GM21367 (cell line): ENCODE measurements around the gene KRT31.
"Not testable (repeated sequence)": the region's sequence is repeated elsewhere in the genome, so short reads cannot be mapped to it uniquely, and the experiment has no call there.

ENCODE experiments used
- ATAC-seq: cut with Tn5 transposase; IDR thresholded peaks from one replicate; pipeline ENCODE4 v1.9.1; 2021; ENCODE audit not compliant: unreplicated experiment

The KRT31 gene

DNA sequence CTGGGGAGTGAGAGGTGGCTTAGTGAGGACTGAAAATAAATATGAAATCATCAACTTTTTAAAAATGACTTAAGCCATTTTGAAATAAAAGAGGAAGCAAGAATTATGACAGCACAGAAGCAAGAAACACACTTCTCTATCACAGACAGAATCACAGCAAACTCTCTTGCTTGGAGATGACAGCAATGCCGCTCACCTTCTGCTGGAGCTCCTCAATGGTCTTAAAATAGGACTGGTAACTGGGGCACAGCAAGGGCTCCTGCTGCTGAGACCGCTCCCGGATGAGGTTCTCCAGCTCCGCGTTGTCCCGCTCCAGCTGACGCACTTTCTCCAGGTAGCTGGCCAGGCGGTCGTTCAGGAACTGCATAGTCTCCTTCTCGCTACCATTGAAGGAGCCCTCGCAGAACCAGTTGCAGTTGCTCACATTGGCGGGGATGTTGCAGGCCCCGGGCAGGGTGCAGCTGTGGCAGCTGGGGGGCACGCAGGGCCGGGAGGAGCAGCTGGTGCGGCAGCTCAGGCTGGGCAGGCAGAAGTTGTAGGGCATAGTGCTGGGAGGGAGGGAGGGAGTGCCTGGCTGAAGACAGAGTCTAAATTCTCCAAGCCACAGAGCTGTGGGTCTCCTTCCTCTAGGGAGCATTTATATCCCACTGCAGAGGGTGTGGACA, at the start of gene KRT31:
Gene KRT31 (minus strand): TSS at position 613 of the 665 bp plus-strand sequence. CDS start 69 bp downstream, at position 544.
- ATAC-seq: no peak

DNA sequence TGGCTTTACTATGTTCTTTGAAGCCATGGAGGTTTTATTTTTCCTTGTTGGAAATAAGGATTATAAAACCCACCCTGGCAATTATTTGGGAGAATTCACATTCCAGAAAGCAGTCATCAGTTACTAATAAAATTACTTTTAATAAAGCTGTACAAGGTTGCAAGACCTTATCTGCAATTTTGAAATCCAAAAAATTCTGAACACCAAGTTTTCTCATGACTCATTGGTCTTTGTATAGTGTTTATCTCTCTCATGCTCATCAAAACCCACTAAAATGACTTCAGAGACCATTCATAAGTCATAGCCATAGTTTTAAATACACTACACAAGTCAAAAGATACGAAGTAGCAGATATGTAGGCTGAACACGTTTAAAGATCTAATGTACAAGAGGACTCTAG, 49.4 kb upstream of the KRT31 start:
- ATAC-seq: no peak

DNA sequence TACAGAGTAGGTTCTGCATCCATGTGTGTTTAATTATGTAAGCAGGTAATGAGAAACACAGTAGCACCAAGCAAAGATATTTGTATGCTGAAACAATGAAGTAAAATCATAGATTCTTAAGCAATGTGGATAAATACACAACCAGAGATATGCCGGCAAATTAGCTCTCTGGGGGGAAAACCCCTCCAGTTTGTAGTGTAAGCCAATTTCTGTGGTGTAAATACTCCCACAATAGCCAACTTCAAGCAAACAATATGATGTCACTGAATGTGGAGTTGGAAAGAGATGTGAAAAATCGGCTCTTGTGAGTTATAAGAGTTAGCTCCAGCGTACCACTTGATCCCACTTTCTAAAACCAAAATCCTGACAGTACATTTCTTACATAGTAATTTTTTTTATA, 47.2 kb upstream of the KRT31 start:
- no peak for ATAC-seq

DNA sequence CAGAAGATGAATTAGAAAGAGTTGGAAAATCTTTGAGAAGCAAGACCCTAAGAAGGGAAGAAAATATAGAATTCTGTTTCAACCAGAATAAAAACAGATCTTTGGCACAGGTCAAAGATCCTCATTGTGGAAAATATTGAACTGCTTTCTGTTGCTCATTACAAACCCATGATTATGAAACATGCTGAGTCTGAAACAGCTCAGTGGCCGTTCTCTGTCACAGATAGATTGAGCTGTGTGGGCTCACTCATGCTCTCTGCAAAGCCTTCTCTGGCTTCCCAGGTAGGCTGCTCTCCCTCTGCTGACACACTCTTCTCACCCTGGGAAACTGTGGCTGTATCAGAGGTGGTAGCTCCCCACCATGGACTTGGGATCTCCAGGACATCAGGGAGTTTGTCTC, 46.8 kb upstream of the KRT31 start:
- ATAC-seq: no peak

DNA sequence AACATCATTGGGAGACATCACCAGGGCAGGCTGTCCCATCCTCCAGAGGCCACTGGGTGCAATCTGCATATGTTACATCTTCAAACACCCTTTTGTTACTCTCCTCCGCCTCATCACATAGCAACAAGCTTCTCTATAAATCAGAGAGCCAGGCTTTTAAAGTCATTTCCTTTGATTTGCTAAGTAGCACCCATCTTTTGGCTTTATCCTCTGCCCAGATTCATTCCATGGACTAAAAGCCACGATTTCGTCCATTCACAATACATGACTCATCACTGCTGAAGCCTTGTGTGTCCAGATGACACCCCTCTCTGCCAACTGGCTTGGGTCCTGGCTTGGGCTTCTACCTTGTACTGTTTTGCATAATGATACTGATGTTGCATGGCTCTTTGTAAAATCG, 45.3 kb upstream of the KRT31 start:
- no peak for ATAC-seq

DNA sequence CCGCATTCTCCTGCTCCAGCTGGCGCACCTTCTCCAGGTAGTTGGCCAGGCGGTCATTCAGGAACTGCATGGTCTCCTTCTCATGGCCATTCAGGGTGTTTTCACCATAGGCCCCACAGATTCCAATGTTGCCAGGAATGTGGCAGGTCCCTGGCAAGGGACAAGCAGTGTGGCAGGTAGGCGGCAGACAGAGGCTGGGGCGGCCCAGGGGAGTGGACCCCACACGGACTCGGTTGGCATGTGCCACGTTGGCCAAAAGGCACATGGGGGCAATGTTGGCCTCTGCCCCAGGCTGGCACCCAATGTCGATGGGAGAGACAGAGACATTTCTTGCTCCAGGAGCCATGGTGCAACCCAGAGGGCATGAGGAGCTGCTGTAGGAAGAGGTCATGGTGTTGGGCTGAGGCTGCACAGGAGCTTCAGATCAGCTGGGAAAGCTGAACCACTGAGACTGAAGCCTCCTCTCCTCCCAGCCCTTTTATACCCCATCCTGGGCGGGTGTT, 43.2 kb upstream of the KRT31 start, which contains the start of gene KRT38:
Gene KRT38 (minus strand): TSS at position 453 of the 503 bp plus-strand sequence. CDS start 62 bp downstream, at position 391.
- no peak for ATAC-seq

DNA sequence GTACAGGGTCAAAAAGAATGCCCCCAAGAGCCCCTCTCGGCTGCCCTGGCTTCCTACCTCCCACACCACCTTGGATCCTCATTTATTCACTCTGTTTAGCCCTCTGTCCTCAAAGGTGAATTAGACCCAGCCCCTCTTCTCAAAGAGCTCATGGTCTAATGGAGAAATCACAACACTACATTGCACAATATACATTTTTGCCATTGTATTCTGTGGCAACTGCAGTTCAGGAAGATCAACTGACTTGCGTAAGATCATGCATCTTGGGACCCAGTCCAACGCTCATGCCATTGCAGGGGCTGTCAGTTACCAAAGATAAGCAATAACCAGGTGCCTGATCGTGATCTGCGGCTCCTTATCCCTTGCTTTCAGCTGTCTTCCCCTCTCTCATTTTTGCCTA, 42.0 kb upstream of the KRT31 start:
- ATAC-seq: no peak

DNA sequence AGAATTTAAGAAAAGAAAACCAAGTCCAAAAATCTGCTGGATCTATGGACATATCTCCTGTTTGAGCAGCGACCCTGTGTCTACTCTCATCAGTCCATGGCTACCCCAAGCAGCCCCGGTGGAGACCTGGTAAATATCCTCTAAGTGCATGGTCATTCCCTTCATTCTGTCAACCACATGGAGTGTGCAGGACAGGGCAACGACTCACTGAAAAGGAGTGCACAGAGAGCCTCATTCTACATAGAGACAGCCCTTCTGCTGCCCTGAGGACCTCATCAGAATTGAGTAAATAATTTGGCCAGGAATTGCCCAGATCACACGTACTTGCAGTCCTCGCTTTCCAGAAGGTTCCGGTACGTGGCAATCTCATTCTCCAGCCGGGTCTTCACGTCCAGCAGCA, 40.4 kb upstream of the KRT31 start:
- ATAC-seq: no peak

DNA sequence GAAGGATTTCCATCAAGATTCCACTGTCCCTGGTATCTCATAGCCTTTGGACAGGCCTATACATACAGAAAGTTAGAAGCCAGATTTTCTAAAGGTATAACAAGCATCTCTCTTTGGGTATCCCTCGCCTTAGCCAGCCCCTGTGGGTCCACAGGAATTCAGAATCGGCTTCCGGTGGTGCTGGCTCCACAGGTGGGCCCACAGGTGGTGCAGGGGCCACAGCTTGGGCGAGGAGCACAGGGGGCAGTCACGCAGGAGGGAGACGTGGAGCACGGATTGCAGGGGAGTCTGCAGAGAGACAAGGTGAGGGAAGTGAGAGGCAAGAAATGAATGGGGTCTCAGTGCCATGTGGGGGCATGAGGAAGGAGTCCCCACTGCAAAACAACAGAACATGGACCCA, 39.8 kb upstream of the KRT31 start:
- ATAC-seq: no peak

DNA sequence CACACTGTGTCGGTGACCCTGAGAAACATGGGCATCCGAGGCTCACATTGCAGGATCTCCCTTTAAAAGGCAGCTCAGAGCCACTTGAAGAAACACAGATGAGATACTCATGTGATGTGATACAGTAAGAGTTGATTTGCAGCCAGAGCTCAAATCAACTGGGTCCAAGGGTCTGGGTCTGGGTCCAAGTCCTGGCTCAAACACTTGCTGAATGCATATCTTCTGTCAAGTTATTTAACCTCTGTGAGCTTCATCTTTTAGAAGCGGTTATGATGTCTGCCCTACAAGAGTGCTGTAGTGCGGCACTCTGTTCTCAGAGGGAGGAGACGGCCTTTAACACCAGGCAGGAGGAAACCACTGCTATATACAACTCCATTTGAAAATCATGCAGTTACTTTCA, 37.0 kb upstream of the KRT31 start:
- ATAC-seq: no peak

DNA sequence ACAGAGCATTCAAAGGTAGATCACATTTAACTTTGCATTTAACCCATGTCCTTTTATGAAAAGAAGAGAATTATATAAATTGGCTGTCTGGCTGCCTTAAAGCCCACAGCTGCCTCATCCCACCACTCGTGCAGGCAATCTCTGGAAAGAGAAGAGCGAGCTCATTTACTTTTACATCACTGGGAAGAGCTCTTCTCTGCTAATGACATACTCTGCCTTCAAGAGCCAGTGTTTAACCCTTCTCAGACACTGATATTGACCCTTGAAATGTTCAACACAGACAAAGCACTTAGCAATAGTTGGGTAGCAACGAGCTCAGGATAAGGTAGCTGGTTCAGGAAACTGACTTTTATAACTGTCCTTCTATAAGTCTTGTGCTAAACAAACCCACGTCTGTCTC, 36.6 kb upstream of the KRT31 start:
- no peak for ATAC-seq

DNA sequence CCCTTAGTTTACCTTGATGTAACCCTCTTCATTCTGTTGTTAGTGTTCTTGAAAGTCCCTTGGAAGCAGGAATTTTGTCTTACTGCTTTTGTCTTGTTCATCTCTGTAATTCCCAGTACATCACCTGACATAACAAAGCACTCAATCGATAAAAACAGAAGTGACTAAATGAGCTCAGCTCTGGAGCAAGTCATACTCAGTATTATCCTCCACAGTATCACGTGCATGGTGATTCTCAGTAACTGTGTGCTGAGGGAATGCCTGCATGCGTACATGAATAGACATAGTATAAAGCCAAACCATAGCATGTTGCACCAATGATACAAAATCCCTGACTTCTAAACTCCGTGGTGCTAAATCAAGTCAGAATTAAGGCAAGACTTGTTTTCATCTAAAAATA, 36.2 kb upstream of the KRT31 start:
- no peak for ATAC-seq

DNA sequence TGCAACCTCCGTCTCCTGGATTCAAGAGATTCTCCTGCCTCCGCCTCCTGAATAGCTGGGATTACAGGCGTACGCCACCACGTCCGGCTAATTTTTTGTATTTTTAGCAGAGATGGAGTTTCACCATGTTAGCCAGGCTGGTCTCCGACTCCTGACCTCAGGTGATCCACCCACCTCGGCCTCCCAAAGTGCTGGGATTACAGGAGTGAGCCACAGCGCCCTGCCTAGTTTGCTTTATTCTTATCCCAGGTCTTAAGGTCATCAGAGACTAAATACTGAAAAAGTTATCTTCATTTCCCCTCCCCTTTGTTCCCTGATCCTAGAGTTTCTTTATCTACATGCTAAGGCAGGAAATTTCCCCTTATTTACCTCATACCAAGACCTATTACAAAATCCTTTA, 33.0 kb upstream of the KRT31 start:
- not testable (repeated sequence) for ATAC-seq

DNA sequence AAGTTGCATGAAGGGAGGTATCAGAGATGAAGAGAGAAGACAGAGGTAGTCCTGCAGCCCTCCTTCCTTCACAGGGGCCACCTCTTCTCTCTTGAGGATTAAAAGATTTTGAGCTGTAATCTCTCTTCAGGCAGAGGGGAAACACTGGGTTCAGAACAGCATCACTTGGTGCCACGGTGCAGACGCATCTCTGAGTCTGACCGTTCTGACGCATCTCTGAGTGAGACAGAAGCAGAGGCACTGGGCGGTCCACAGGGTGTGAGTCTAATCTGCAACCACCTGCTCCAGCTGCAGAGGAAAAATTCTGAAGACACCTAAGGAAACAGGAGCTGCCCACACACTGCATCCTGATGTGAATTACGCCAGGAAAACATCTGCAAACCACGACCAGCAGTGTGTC, 32.3 kb upstream of the KRT31 start:
- no peak for ATAC-seq

DNA sequence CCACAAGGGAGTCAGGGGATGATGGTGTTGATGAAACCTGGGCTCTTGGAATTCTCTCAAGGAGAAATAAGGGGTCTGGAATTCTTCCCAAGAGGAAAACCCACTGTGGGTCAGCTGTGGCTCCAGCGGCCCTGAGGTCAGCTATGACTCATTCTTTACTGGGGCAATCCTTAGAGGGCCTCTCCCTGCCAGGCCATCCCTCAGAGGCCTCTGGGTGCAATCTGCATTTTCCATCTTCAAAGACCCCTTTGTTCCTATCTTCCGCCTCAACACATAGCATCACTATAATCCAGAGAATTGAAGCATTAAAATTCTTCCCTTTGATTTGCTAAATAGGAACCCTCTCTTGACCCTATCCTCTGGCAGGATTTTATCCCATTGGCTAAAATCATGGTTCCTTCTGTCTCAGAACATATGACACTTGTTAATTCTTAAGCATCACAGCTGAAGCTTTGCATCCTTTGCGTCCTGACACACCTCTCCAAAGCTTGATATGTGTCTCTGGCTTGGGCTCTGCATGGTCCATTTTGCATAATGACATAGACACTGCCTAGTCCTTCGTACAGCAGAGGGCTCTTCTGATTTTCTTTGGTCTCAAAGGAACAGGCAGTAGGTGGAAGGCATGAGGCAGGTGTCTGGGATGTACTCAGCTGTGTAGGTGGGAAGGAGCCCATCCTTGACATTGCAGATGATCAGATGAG, 31.3 kb upstream of the KRT31 start:
- ATAC-seq: no peak

DNA sequence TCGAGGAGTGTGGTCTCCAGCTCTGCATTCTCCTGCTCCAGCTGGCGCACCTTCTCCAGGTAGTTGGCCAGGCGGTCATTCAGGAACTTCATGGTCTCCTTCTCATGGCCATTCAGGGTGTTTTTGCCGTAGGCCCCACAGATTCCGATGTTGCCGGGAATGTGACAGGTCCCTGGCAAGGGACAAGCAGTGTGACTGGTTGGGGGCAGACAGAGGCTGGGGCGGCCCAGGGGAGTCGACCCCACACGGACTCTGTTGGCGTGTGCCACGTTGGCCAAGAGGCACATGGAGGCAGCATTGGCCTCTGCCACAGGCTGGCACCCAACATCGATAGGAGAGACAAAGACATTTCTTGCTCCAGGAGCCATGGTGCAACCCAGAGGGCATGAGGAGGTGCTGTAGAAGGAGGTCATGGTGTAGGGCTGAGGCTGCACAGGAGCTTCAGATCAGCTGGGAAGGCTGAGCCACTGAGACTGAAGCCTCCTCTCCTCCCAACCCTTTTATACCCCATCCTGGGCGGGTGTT, 26.8 kb upstream of the KRT31 start, which contains the start of gene KRT37:
Gene KRT37 (minus strand): TSS at position 475 of the 525 bp plus-strand sequence. CDS start 62 bp downstream, at position 413.
- ATAC-seq: no peak

DNA sequence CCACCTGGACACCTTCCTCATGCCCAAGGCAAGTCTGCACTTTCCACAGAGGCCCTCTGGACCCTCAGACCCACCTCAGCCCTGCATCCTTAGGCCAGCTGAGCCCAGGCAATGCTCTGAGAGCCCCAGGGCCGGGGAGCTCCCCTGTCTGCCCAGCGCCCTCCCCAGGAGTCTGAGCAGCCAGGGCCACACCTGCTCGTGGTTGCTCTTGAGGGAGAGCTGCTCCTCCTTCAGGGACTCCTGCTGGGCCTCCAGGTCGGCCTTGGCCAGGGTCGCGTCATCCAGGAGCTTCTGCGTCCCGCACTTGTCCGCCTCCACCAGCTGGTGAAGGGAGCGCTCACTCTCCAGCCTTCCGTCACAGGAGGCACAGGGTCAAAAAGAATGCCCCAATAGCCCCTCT, 25.2 kb upstream of the KRT31 start:
- ATAC-seq: not testable (repeated sequence)

DNA sequence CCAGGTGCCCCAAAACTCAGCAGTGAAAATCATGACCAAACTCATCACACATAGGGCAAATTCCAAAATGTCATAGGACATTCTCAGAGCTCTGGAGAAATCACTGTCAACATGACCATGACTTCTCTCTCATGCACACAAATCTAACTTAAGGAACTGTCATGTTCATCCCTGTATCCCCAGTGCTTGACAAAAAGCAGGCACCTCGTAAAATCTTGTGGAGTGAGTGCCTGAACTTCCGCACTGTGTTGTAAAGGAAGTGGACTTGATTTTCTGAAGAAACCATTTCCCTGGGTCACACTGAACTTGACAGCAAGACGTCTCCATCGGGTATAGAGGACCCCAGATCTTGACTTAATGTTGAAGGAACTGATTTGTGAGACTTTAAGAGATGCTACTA, 24.2 kb upstream of the KRT31 start:
- ATAC-seq: no peak

DNA sequence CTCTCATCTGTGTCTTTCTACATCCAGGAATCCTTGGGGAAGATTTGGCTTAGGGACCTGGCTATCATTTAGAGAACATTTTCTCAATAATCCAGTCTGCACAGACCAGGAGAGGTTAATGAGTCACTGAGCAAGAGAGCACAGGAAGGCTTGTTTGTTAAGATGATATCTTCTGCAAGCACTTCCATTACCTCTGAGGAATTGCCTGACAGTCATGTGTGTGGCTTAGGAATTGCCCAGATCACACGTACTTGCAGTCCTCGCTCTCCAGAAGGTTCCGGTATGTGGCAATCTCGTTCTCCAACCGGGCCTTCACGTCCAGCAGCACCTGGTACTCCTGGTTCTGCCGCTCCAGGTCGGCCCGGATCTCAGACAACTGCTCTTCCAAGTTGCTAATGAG, 23.7 kb upstream of the KRT31 start:
- no peak for ATAC-seq

DNA sequence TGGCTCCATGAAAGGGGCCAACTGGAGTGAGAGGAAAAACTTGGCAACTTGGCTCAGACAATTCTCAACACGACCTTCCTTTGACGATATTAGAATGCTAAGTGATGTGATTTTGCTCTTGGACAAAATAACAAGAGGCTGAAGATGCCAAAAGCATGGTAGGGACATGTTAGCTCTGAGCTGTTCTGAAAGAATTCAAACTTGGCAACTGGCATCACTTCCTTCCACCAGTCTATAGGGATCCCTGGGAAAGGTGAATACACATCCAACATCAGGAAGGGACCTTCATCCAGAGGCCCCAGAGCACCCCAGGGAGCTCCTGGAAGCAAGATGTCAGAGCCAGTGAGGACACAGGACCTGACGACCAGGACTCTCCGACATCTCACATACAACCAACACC, 22.7 kb upstream of the KRT31 start:
- ATAC-seq: no peak

DNA sequence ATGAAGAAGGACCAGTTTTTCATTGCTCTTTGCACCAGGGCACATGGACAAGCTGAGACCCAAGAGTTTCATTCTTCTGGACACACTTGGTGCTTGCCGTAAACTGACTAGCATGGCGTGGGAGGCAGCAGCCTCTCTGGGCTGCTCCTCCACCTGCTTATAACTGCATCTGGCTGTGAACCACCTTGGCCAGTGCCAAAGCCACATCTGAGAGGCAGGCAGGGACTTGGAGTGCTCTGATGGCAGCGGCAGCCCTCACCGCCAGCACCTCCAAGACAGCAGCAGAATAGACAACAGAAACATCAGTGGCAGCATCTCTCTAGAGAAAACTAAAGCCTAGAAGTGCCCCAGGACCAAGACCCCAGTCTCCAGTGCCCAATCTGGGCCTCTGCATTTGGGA, 22.3 kb upstream of the KRT31 start:
- no peak for ATAC-seq
